MM.1S (cell line): ENCODE data around the gene NDST1.

Experiments used
- EZH2 ChIP-seq: fragments of 300-600 bp; sonication (generic); optimal IDR thresholded peaks from 2 replicates; pipeline ENCODE3; 2017; ENCODE audit warnings: low read depth, mild to moderate bottlenecking, antibody characterized with exemption, low read length, mixed read lengths
- EZH2phosphoT487 ChIP-seq: fragments of 300-600 bp; sonication (generic); IDR thresholded peaks from 2 replicates; pipeline ENCODE4 v1.6.1; 2018; ENCODE audit warnings: antibody characterized with exemption, low read length

GRCh38 chr5:150587016-150587415, 79.1 kb downstream of the NDST1 start:
- TF ChIP-seq EZH2 (no peak), EZH2phosphoT487 (no peak)
